ENCODE measurements around the gene CSTF3.
A peak's percentile ranks its signal among the peaks of the same experiment; 100 is the strongest.
"Not testable (repeated sequence)": the region's sequence is repeated elsewhere in the genome, so short reads cannot be mapped to it uniquely, and the experiment has no call there.

Gene CSTF3

GRCh38 chr11:33048701-33049100 is 112.6 kb downstream of the CSTF3 start:
- H4K20me1 ChIP-seq, H3K27me3 ChIP-seq, H3K4me3 ChIP-seq: not testable (repeated sequence)
- 0 out of 22 replicates have a peak, but pooled peaks of 1 of the 11 experiments have one; percentile 16 for TF ChIP-seq Cebpa-rat (IDR thresholded peaks at IDR 0.05)
- H3K36me3 ChIP-seq, result peaks cover 36 to 74% (median 51%) of the 10 kb centered on the region in 11 experiments
- peaks cover 12 to 22% (median 18%) of the 10 kb centered on the region in 11 experiments; a peak in 19 of 22 replicates for H3K9me3 ChIP-seq (replicated peaks in 1 of 11)
- H3K4me1 ChIP-seq, result peaks cover 0 to 70% (median 16%) of the 10 kb centered on the region in 10 experiments; a peak in 14 of 20 replicates
- peak overlapping the region in 4 of 11 experiments; percentile 52 to 74 (median 58); a peak in 7 of 22 replicates for H3K27ac ChIP-seq
- peak overlapping the region in 1 of 11 experiments; percentile 29; a peak in 1 of 22 replicates for H3K9ac ChIP-seq
- H3K4me2 ChIP-seq, result peak overlapping the region in 5 of 11 experiments; percentile 37 to 67 (median 55); a peak in 9 of 22 replicates

- Histone ChIP-seq H3K9ac (no peak overlapping the region), H3K4me3 (no peak overlapping the region), H3K4me2 (no peak overlapping the region), H3K27ac (no peak overlapping the region), H3K36me3 (peaks cover 35 to 59% (median 49%) of the 10 kb centered on the region in 11 experiments), H4K20me1 (no peaks in the 10 kb centered on the region), H3K9me3 (replicated peaks in 1 of 11) (peaks cover 12 to 22% (median 18%) of the 10 kb centered on the region in 11 experiments; a peak in 19 of 22 replicates), H3K4me1 (peaks cover 5 to 55% (median 16%) of the 10 kb centered on the region in 10 experiments), H3K27me3 (no peaks in the 10 kb centered on the region)
- TF ChIP-seq Cebpa-rat (IDR thresholded peaks at IDR 0.05), result no peak
Observed at GRCh38 chr11:33045551-33046255, 115.6 kb downstream of the CSTF3 start.

- Histone ChIP-seq H3K27me3 (no peaks in the 10 kb centered on the region), H3K36me3 (peaks cover 35 to 59% (median 49%) of the 10 kb centered on the region in 11 experiments), H4K20me1 (no peaks in the 10 kb centered on the region), H3K4me1 (peaks cover 13 to 48% (median 23%) of the 10 kb centered on the region in 10 experiments), H3K4me2 (no peak overlapping the region), H3K4me3 (no peak overlapping the region), H3K9me3 (replicated peaks in 1 of 11) (peaks cover 12 to 22% (median 18%) of the 10 kb centered on the region in 11 experiments; a peak in 19 of 22 replicates), H3K9ac (no peak overlapping the region), H3K27ac (no peak overlapping the region)
- no peak for TF ChIP-seq Cebpa-rat (IDR thresholded peaks at IDR 0.05)
Observed at GRCh38 chr11:33044285-33044756, 117.0 kb downstream of the CSTF3 start.

- Histone ChIP-seq H3K9me3 (replicated peaks in 1 of 11) (peaks cover 12 to 22% (median 18%) of the 10 kb centered on the region in 11 experiments; a peak in 19 of 22 replicates), H3K4me1 (peaks cover 13 to 42% (median 19%) of the 10 kb centered on the region in 10 experiments), H3K36me3 (peaks cover 35 to 54% (median 48%) of the 10 kb centered on the region in 11 experiments), H3K9ac (no peak overlapping the region), H3K27me3 (no peaks in the 10 kb centered on the region), H3K4me2 (no peak overlapping the region), H3K27ac (no peak overlapping the region), H4K20me1 (no peaks in the 10 kb centered on the region), H3K4me3 (no peak overlapping the region)
- no peak for TF ChIP-seq Cebpa-rat (IDR thresholded peaks at IDR 0.05)
Observed at GRCh38 chr11:33043221-33043830, 118.0 kb downstream of the CSTF3 start.

- H3K27ac ChIP-seq, result peak overlapping the region in 3 of 11 experiments; percentile 94 to 96 (median 94); a peak in 2 of 22 replicates
- peak overlapping the region in 8 of 10 experiments; percentile 83 to 94 (median 88); a peak in 16 of 20 replicates for H3K4me3 ChIP-seq
Observed at GRCh38 chr11:33040862-33041453, 120.3 kb downstream of the CSTF3 start.

GRCh38 chr11:33040033-33040861 is 121.0 kb downstream of the CSTF3 start:
- Histone ChIP-seq H3K9me3 (replicated peaks in 1 of 11) (peaks cover 6 to 13% (median 8%) of the 10 kb centered on the region in 11 experiments; a peak in 19 of 22 replicates), H3K9ac (peak overlapping the region; percentile 90 to 97 (median 95)), H3K4me1 (peaks cover 13 to 39% (median 16%) of the 10 kb centered on the region in 10 experiments), H4K20me1 (no peaks in the 10 kb centered on the region), H3K4me2 (peak overlapping the region; percentile 80 to 99 (median 87)), H3K4me3 (peak overlapping the region; percentile 83 to 97 (median 88)), H3K36me3 (peaks cover 17 to 25% (median 20%) of the 10 kb centered on the region in 11 experiments), H3K27me3 (no peaks in the 10 kb centered on the region), H3K27ac (peak overlapping the region; percentile 94 to 99 (median 96))
- TF ChIP-seq Cebpa-rat (IDR thresholded peaks at IDR 0.05), result no peak

More at GRCh38 chr11:33040862-33041453, 120.3 kb downstream of the CSTF3 start:
- Histone ChIP-seq H3K36me3 (peaks cover 24 to 32% (median 27%) of the 10 kb centered on the region in 11 experiments), H3K9ac (peak overlapping the region in 8 of 11 experiments; percentile 90 to 97 (median 95); a peak in 8 of 22 replicates), H3K4me1 (peaks cover 13 to 39% (median 16%) of the 10 kb centered on the region in 10 experiments), H3K9me3 (replicated peaks in 1 of 11) (peaks cover 12 to 20% (median 16%) of the 10 kb centered on the region in 11 experiments; a peak in 19 of 22 replicates), H4K20me1 (no peaks in the 10 kb centered on the region), H3K4me2 (peak overlapping the region; percentile 80 to 99 (median 87)), H3K27me3 (no peaks in the 10 kb centered on the region)
- no peak for TF ChIP-seq Cebpa-rat (IDR thresholded peaks at IDR 0.05)

GRCh38 chr11:33039274-33040032 is 121.8 kb downstream of the CSTF3 start, which contains the start of gene TCP11L1:
TCP11L1 (plus strand) TSS chr11:33039572; CDS start chr11:33043774, 4,202 bp downstream.
- Histone ChIP-seq H3K4me2 (peak within 1 kb of the TSS; percentile 80 to 99 (median 87)), H3K9me3 (replicated peaks in 1 of 11) (peaks cover 0 to 5% (median under 1%) of the 10 kb centered on the region in 11 experiments; a peak in 8 of 22 replicates), H3K36me3 (peaks cover 9 to 17% (median 12%) of the 10 kb centered on the region in 11 experiments), H3K4me1 (peaks cover 13 to 39% (median 16%) of the 10 kb centered on the region in 10 experiments), H4K20me1 (no peaks in the 10 kb centered on the region), H3K27me3 (no peaks in the 10 kb centered on the region), H3K4me3 (peak within 1 kb of the TSS; percentile 83 to 97 (median 88)), H3K9ac (peak within 1 kb of the TSS; percentile 90 to 97 (median 95)), H3K27ac (peak within 1 kb of the TSS; percentile 94 to 99 (median 96))
- TF ChIP-seq Cebpa-rat (IDR thresholded peaks at IDR 0.05), result no peak
